Skeletal muscle tissue (tissue), 4 donors: Measurements from ENCODE around the gene AGBL1. TPM values are rescaled to one million over a fixed set of nuclear protein-coding genes. Genes with fewer than 3 reads are reported as not detected.

ENCODE experiments used
- H3K27ac ChIP-seq: one replicate; pipeline ENCODE4 v1.7.0; 2013; ENCODE audit warnings: mild to moderate bottlenecking, low read depth, low read length, inconsistent platforms
- H3K27me3 ChIP-seq, 3 donors: one replicate each; pipeline ENCODE4 v1.7.0; 2013; ENCODE audit warnings: low read length in 3 of 3; ENCODE audit not compliant: control insufficient read depth in 3 of 3, insufficient read depth in 3 of 3
- H3K36me3 ChIP-seq, 3 donors: one replicate each; pipeline ENCODE4 v1.7.0; 2013; ENCODE audit warnings: low read length in 3 of 3; ENCODE audit not compliant: control insufficient read depth in 3 of 3, insufficient read depth in 3 of 3
- H3K4me1 ChIP-seq, 3 donors: one replicate each; pipeline ENCODE4 v1.7.0; 2013; ENCODE audit warnings: low read length in 3 of 3, mild to moderate bottlenecking in 3 of 3; ENCODE audit not compliant: control insufficient read depth in 3 of 3, insufficient read depth in 3 of 3
- H3K4me3 ChIP-seq, 3 donors: one replicate each; pipeline ENCODE4 v1.7.0; 2013; ENCODE audit warnings: low read length in 3 of 3
- H3K9ac ChIP-seq, 3 donors: one replicate each; pipeline ENCODE4 v1.7.0; 2013; ENCODE audit warnings: low read length in 3 of 3, mild to moderate bottlenecking in 3 of 3, moderate library complexity in 2 of 3, low read depth in 1 of 3
- H3K9me3 ChIP-seq, 3 donors: one replicate each; pipeline ENCODE4 v1.7.0; 2013; ENCODE audit warnings: low read length in 3 of 3; ENCODE audit not compliant: control insufficient read depth in 3 of 3
- total RNA-seq: library from RNA; depleted of rRNA; stranded (reverse); fragments of >200 nt; gene quantifications from one replicate; pipeline ENCODE4 v1.2.3, GENCODE V29; 2014
- donor health status: Osteomylitis.

The AGBL1 gene
- total RNA-seq, 1 donor from 2014 or later = 31.3 TPM

- no peak overlapping the region for H3K9ac ChIP-seq
- no peaks in the 10 kb centered on the region for H3K36me3 ChIP-seq
- no peaks in the 10 kb centered on the region for H3K9me3 ChIP-seq
- no peak overlapping the region for H3K27ac ChIP-seq
- no peaks in the 10 kb centered on the region for H3K27me3 ChIP-seq
- peaks cover 8 to 23% (median 10%) of the 10 kb centered on the region in 3 donors for H3K4me1 ChIP-seq
- no peak overlapping the region for H3K4me3 ChIP-seq
Observed at GRCh38 chr15:86059851-86060250, 19.8 kb upstream of the AGBL1 start.

- no peak overlapping the region for H3K27ac ChIP-seq
- H3K9ac ChIP-seq = no peak overlapping the region
- no peaks in the 10 kb centered on the region for H3K27me3 ChIP-seq
- no peaks in the 10 kb centered on the region for H3K36me3 ChIP-seq
- no peaks in the 10 kb centered on the region for H3K9me3 ChIP-seq
- no peak overlapping the region for H3K4me3 ChIP-seq
- peaks cover 10 to 30% (median 17%) of the 10 kb centered on the region in 3 donors for H3K4me1 ChIP-seq
Observed at GRCh38 chr15:86060674-86061073, 19.0 kb upstream of the AGBL1 start.

- Histone ChIP-seq H3K4me1 (peaks cover 16 to 37% (median 26%) of the 10 kb centered on the region in 3 donors), H3K36me3 (no peaks in the 10 kb centered on the region), H3K9ac (no peak overlapping the region), H3K27ac (no peak overlapping the region), H3K4me3 (no peak overlapping the region), H3K9me3 (no peaks in the 10 kb centered on the region), H3K27me3 (no peaks in the 10 kb centered on the region)
Observed at GRCh38 chr15:86061581-86061980, 18.1 kb upstream of the AGBL1 start.

- Histone ChIP-seq H3K27me3 (no peaks in the 10 kb centered on the region), H3K9ac (peak overlapping the region in 2 of 3 donors; percentile 1 to 6), H3K4me3 (peak overlapping the region in 1 of 3 donors; percentile 13), H3K4me1 (peaks cover 23 to 39% (median 29%) of the 10 kb centered on the region in 3 donors), H3K27ac (no peak overlapping the region), H3K9me3 (no peaks in the 10 kb centered on the region), H3K36me3 (no peaks in the 10 kb centered on the region)
Observed at GRCh38 chr15:86062646-86063243, 16.9 kb upstream of the AGBL1 start.

GRCh38 chr15:86063356-86064095 lies 16.1 kb upstream of the AGBL1 start:
- no peak overlapping the region for H3K9ac ChIP-seq
- H3K9me3 ChIP-seq = no peaks in the 10 kb centered on the region
- H3K27me3 ChIP-seq = no peaks in the 10 kb centered on the region
- H3K4me3 ChIP-seq = peak overlapping the region in 1 of 3 donors; percentile 13
- no peaks in the 10 kb centered on the region for H3K36me3 ChIP-seq
- H3K4me1 ChIP-seq = peaks cover 23 to 39% (median 29%) of the 10 kb centered on the region in 3 donors
- no peak overlapping the region for H3K27ac ChIP-seq

GRCh38 chr15:86064326-86064725 lies 15.3 kb upstream of the AGBL1 start:
- no peak overlapping the region for H3K9ac ChIP-seq
- H3K9me3 ChIP-seq = no peaks in the 10 kb centered on the region
- no peaks in the 10 kb centered on the region for H3K36me3 ChIP-seq
- H3K4me1 ChIP-seq = peaks cover 23 to 39% (median 29%) of the 10 kb centered on the region in 3 donors
- no peak overlapping the region for H3K27ac ChIP-seq
- no peak overlapping the region for H3K4me3 ChIP-seq
- H3K27me3 ChIP-seq = no peaks in the 10 kb centered on the region

- H3K9ac ChIP-seq = peak overlapping the region in 1 of 3 donors; percentile 34
- peaks cover 23 to 39% (median 29%) of the 10 kb centered on the region in 3 donors for H3K4me1 ChIP-seq
- no peaks in the 10 kb centered on the region for H3K9me3 ChIP-seq
- peak overlapping the region; percentile 46 for H3K27ac ChIP-seq
- no peaks in the 10 kb centered on the region for H3K27me3 ChIP-seq
- peak overlapping the region in 1 of 3 donors; percentile 21 for H3K4me3 ChIP-seq
- H3K36me3 ChIP-seq = no peaks in the 10 kb centered on the region
Observed at GRCh38 chr15:86066174-86066834, 13.4 kb upstream of the AGBL1 start.

- Histone ChIP-seq H3K27ac (no peak overlapping the region), H3K36me3 (no peaks in the 10 kb centered on the region), H3K27me3 (no peaks in the 10 kb centered on the region), H3K9ac (no peak overlapping the region), H3K9me3 (no peaks in the 10 kb centered on the region), H3K4me1 (peaks cover 14 to 23% (median 20%) of the 10 kb centered on the region in 3 donors), H3K4me3 (no peak overlapping the region)
Observed at GRCh38 chr15:86073281-86073680, 6.4 kb upstream of the AGBL1 start.

- H3K27ac ChIP-seq = no peak overlapping the region
- no peaks in the 10 kb centered on the region for H3K27me3 ChIP-seq
- H3K4me1 ChIP-seq = peaks cover 28 to 40% (median 32%) of the 10 kb centered on the region in 3 donors
- H3K9me3 ChIP-seq = no peaks in the 10 kb centered on the region
- no peaks in the 10 kb centered on the region for H3K36me3 ChIP-seq
- no peak overlapping the region for H3K9ac ChIP-seq
- no peak overlapping the region for H3K4me3 ChIP-seq
Observed at GRCh38 chr15:86076468-86076867, 3.2 kb upstream of the AGBL1 start.

- H3K9me3 ChIP-seq = no peaks in the 10 kb centered on the region
- H3K27me3 ChIP-seq = no peaks in the 10 kb centered on the region
- H3K4me1 ChIP-seq = peaks cover 31 to 42% (median 35%) of the 10 kb centered on the region in 3 donors
- no peak overlapping the region for H3K4me3 ChIP-seq
- H3K9ac ChIP-seq = no peak overlapping the region
- no peak overlapping the region for H3K27ac ChIP-seq
- H3K36me3 ChIP-seq = no peaks in the 10 kb centered on the region
Observed at GRCh38 chr15:86077070-86077469, 2.6 kb upstream of the AGBL1 start.
